HG03342 (cell line): ENCODE data around the gene MAPKAPK2.

Experiments
- ATAC-seq: cut with Tn5 transposase; IDR thresholded peaks from one replicate; pipeline ENCODE4 v1.9.1; 2021; ENCODE audit warnings: mild to moderate bottlenecking, moderate library complexity; ENCODE audit not compliant: unreplicated experiment

MAPKAPK2 gene

DNA sequence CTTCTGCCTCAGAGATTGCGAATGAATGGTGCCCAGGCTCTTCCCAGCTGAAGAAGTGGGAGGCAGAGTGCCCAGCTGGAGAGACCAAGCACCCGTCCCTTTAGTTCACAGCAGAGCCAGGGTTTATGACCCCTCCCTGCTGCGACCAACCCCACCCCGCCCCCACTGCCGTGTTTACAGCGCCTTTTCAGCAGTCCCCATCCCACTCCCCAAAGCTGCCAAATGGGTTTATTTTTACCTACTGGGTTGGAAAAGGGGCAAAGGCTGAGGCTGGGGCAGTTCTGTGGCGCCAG is 25.8 kb upstream of the MAPKAPK2 start:
- ATAC-seq, result no peak

DNA sequence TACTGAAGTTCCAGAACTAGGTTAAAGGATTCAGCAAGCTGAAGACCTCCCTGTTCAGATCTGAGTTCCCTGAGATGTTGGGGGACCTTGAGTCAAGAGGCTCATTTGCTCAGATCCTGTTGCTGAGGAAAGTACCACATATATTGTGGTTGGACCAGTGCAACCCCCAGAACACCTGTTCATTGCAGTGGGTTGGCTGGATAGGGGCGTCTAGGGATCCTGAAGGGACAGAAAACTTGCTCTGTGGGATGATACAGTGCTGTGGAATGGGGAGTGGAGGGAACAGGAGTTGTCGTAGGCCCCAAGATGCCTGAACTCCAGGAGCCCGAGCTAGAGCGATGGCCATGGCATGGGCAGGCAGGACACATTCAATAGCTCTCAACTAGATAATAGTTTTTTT is 24.6 kb upstream of the MAPKAPK2 start:
- no peak for ATAC-seq

DNA sequence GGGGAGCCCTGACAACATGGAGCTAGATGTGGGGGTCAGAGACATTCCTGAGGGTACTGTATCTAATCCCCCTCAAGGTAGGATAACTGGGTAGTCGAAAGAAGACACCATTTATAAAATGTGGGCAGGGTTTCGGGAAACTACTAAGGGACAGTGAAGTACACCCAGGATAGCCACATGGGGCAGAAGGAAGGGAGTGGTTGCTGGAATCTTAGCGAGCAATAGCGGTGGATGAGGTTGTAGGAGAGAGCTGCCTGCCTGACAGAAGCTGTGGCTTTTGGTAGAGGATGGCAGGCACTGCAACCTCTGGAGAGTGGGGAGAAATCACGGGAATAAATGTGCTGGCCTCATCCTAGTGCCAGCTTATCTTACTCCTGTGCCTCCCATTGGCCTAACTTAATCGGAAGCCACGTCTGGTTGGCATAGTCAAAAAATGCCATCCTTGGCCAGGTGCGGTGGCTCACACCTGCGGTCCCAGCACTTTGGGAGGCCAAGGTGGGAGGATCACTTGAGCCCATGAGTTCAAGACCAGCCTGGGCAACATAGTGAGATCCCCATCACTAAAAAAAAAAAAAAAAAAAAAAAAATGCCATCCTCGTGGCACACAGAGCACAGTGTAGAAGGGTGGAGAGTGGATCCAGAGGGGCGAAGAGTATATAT is 23.4 kb upstream of the MAPKAPK2 start:
- no peak for ATAC-seq

DNA sequence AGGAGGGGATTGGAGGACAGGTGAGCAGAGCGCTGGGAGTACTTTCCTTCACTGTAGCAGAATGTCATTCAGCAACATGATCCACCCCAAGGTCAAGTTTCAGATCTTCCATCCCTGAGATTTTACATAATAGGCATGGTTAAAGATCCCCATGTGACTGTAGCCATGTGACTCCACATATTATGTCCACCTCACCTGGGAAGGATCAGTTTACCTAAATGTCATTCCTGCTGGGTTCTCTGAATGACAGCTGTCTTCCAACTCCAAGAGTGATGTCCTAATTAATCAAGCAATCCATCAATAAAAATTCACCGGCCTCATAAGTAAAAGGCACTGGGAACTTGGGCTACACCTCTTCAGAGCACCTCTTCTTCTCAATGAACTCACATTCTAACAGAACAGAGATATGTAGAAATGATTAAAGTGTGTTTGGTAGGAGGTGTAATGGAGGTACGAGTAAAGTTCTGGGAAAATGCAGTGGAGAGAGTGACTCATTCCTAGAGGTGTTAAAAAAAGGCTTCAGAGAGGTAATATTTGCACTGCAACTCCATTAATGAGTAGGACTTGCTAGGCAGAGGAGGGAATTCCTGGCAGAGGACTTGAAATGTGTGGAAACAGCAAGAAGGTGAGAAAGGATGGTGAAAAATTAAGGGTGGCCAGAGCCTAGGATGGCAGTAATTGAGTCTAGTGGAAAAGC is 22.2 kb upstream of the MAPKAPK2 start:
- no peak for ATAC-seq

DNA sequence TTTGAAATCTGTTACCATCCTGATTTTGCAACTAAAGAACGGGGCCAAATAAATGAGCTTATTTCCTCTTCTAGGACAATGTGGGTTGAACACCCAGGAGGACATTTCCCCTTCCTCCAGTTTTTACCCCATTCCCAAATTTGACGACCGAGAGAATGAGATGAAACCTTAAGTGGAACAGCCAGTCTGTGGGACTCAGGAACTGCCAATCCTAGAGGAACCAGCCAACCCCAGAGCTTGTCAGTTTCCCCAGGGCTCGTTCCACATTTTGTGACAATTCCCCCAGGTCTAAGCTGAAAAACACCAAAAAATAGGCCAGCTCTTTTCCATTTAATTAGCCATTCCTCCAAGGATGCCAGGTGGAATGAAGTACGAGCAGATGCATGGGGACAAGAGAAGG is 21.3 kb upstream of the MAPKAPK2 start:
- ATAC-seq, result no peak

DNA sequence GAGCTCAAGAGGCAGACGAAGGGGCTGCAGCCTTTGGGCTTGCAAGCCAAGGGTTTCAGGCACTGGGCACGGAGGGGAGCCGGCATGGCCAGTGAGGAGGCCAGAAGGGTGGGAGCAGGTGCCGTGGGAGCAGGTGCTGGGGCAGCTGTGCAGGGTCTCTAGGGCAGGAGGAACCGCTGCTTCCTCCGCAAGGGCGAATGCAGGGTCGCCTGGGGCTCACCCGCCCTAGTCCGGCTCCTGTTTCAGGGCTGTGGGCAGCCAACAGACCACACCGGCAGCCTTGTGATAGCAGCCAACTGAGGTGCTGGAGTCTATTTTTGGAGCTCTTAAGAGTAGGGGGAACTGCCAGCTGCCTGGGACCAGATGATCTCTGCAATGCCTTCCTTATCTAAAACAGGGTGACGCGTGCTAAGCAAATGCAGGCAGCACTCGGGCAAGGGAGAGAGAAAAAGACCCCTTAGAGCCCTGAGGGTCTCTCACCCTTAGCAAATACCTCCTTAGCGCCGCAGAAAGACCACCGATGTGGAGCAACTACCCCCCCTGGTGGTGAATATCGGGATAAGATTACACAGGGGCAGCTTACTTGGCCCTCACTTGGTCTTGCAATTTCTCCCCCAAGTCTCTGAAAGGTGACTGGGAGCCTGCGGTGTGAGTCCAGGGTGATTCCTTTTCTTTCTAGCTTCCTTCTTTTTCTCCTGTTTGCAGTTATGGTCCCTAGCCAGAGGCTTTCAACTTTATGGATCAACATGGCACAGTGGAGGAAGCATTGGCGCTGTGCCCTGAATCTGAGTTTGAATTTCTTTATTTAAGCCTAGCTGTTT is 20.7 kb upstream of the MAPKAPK2 start:
- ATAC-seq, result no peak

DNA sequence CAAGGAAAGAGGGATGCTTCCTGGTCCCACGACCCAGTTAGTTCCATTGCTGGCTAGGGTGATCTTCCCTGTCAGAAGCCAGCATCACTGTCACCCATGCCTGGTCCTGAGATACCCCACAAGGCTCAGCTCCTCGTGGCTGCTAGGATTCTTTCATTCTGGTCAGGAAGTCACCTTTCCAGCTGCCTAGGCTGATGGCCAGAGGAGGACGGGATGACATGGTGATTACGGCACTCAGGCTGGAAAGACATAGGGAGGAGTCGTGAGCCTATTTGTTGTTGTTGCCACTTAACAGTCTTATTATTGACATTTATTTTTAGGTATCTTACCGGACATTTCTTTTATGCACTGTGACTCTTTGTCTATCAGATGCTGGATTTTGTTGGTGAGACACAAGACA is 20.0 kb upstream of the MAPKAPK2 start:
- ATAC-seq, result no peak

DNA sequence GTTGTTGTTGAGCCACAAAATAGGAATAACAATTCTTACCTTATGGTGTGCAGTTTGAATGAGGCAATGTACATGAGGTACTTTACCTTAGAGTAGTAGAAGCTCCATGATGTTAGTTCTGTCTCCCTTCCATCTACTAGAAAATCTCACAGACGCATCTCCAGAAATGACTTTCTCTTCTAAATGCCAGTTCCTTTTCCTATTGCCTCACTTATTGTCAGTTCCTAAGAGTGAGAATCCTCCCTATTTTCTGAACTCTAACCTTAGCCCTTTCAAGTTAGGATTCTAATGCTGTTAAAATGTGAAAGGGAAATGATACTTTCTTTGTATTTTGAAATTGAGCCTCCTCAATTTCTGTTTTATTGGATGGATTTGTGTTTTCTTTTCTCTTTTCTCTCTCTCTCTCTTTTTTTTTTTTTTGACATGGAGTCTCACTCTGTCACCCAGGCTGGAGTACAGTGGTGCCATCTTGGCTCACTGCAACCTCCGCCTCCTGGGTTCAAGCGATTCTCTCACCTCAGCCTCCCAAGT is 18.6 kb upstream of the MAPKAPK2 start:
- no peak for ATAC-seq

DNA sequence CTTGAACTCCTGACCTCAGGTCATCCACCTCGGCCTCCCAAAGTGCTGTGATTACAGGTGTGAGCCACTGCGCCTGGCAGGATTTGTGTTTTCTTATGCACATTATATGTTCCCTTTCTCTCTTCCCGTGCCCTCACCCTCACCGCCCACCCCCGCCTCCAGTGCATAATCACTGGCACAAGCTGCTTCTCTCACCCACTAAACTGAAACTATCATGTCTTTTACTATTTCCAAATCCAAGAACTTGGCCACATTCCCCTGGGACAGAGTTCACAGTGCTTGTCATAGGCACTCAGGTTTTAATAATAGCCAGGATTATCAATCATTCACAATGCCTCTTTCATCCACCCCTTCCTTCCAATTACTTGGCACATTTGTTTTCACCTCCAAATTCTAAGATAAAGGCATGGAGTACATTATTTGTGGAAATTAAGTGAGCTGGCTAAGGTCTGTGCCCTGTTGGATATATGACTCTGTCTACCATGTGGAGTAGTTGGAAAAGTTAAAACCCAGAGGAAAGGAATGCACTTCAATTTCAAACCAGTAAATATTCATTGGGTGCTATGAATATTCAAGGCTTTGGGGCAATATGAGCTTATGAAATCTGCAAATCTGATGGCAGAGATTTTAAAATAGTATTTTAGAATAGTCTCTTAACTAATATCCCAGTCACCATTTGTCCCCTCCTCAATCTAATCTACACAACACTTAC is 17.6 kb upstream of the MAPKAPK2 start:
- ATAC-seq, result no peak

DNA sequence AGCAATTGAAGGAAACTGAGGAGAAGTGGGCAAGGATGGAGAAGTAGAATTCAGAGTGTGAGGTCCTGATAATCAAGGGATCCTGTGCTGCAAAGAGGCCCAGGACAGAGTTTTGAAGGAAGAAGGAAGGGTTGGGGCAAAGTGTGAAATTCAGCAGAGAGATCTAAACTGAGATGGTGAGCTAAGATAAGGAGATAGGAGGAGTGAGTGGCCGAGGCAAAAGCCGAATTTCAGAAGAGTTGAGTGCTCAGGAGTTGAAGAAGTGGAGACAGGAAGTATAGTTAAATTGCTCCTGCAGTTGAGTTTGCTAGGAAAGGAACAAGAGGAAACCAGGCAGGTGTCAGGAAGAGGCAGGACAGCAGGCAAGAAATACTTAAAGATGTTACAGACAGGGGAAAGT is 16.4 kb upstream of the MAPKAPK2 start:
- ATAC-seq, result no peak

DNA sequence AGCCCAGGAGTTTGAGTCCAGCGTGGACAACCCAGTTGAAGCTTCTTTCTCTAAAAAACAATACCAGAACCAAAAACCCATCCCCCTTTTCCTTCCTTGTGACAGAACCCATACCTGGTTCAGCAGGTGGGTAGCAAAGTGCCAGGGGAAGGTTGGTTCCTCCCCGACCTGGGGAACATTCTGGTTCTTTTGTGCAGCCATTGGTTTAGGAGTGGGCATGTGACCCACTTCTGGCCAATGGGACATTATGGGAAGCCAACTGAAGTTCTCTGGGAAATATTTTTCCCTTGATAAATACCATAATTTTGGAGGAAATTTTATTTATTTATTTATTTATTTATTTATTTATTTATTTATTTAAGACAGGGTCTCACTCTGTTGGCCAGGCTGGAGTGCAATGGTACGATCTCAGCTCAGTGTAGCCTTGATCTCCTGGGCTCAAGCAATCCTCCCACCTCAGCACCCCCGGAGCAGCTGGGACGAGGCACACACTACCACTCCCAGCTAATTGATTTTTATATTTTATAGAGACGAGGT is 15.8 kb upstream of the MAPKAPK2 start:
- no peak for ATAC-seq

DNA sequence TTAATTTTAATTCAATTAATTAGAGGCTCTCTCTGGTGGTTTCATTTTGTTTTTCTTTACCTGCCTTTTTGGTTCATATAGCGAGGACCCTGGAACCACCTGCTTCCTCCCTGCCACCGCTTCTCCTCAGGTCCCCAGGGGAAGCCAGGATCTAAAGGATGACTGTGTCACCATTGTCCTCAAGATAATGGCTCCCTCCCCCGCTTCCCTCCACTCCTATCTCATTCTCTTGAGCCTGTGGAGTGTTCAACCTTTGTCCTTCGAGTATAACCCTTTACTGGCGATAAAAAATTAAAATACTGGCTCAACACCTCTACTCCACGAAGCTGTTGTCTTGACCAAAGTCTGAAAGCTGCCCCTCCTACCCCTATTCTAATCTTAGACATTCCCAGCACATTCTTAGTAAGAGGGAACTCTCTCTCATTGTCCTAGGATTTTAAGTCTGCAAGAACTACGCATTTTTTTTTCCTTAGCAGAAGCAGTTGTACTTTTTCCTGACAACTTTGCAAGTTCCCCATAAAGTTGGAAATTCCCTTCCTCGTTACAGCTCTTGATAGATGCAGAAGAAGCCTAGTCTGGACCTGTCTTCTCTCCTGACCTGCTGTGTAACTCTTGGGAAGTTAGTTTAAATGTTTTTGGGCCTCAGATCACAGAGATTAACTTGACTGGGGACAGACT is 12.6 kb upstream of the MAPKAPK2 start:
- ATAC-seq, result no peak

DNA sequence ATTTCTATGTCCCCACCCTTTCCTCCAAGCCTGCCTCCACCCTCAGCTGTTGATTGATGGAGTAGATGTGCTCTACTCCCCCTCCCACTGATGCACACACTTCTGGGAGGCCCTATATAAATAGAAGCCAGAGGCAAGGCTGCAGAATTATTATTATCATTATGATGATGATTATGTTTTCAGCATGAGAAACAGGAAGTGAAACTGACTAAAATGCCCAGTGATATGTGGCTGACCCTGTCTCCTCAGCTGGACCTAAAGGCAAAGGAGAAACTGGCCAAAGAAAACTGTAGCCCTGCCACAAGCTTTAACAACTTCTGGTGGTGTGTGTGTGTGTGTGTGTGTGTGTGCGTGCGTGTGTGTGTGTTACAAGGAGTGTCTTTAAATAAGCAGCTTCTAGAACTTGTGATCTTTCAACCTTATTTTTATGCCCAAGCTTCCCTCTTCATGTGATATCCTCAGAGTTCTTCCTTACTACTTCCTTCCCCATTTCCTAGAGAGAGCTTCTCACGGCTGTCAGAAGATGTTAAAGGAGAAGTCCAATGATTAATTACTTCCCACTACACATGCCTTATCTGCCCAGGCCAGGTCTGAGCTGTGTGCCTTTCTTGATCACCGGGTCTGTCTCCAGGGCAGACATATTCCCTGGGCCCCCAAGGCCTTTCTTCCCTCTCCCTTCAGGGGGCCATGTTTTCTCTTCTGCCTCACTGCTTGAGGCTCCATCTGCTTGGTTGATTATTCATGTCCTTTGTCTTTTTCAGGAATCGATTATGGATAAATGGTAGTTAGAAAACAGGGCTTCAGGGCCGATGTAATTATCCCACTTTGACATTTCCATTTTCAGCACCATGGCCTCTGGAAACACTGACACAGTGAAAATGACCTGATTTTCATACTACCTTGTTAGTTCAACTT is 11.6 kb upstream of the MAPKAPK2 start:
- no peak for ATAC-seq

DNA sequence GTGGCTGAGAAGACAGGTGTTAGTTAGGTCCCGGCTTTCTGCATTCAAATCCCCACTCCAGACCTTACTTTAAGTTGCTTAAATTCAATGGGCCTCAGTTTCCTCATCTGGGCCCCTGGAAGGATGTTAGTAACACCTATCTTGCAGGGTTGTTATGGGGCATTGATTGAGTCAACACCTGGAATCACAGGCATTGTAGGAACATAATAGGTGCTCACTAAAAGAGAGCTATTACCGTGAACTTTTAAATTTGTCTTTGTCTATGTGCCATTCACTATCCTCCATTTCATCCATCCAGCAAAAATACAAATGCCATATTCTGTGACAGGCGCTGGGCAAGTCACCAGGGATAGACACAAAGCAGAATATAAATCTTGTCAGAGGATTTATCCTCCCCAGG is 10.5 kb upstream of the MAPKAPK2 start:
- no peak for ATAC-seq

DNA sequence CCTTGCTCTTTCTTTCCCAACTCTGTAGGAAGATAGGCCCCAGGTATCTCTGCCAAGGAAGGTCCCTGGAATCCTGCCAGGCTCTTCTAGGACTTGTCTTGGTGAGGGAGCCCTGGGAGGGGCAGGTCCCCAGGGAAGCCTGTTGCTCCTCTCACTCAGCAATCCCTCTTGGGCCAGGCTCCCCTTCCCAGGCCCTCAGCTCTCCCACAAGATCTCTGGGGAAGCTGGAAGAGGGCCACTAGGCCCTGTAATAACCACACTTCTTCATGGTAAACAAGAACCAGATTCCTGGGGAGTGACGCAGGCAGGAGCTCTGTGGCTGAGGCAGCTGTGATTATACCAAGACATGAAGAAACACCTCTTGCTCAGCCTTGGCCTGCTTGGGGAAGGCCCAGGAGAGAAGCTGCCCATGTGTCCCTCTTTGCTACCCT is 9.9 kb upstream of the MAPKAPK2 start:
- ATAC-seq, result no peak

DNA sequence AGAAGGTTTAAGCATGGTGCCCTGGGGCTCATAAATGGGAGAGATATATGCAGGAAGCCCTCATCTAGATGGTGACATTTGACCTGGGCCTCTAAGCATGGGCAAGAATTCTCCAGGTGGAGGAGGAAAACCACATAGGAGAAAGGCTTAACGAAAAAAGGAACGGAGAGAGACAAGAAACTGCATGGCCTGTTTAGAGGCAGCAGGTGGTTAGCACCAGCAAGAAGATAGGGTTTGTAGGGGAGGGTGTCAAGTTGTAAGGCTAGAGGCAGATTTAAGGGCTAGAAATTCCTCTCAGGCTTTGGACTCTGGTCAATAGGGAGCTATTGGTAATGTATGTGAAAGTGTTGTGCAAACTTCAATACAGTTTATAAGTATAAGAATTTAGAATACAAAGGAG is 8.2 kb upstream of the MAPKAPK2 start:
- ATAC-seq, result no peak

DNA sequence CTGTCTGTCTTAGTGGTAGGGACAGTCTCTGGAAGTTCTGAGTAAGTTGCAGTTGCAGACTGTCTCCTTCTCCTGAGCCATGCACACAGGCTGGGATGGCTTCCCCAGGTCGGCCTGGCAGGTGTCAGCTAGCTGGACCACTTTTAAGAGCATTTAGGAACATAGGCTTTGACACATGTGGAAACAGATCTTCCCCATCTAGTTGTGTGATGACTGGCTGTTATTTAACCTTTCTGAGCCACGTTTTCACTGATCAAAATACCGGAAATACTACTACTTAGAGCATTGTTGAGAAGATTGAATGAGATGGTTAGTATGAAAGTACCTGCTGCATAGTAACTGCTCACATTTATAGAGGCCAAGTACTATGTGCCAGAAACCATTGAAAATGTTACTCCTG is 6.2 kb upstream of the MAPKAPK2 start:
- ATAC-seq, result no peak

DNA sequence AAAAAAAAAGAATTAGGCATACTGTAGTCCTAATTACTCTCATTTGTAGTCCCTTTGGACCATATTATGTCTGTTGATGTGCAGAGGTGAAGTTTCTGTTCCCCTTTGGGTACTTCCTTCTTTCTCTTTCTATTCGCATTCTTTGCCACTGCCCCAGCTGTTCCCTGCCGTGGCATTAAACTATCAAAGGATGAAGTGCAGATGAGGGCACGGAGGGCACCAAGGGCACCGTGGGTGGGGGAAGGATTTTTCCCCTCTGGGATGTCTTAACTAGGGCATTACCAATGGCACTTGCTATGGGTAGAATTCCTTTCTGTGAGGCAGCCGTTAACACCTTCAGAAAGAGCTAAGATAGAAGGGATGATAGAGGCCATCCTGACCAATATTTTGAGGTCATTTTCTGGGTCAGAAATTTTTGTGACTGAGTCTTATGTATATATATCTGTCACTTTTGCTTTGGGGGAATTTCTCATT is 4.9 kb upstream of the MAPKAPK2 start:
- peak; percentile 87 for ATAC-seq

DNA sequence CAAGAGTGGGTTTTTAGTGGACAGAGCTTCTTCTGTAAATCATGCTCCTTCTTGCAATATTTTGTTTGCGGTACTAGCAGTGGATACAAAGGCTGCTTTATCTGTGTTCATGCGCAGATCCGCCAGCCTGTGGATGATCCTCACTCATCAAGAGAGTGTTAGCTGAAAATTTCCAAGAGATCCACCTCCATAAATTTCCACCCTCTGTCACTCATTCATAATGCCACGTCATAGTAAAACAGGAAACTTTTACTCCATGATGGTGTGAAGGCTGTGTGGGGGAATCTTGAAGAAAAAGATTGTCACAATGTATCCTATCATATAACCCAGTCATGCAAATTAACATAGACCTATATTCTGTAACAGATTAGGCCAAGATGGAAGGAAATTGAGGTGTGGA is 4.4 kb upstream of the MAPKAPK2 start:
- ATAC-seq, result no peak
